H9 (cell line): ENCODE measurements around the gene FBXO10. TPM values are rescaled to one million over a fixed set of nuclear protein-coding genes. Genes with fewer than 3 reads are reported as not detected.

Source experiments
- DNase-seq: peaks from one replicate; pipeline ENCODE4 v3.0.0-alpha.2; 2017
- H2AFZ ChIP-seq: one replicate; pipeline ENCODE4 v1.6.1; 2013; ENCODE audit warnings: mild to moderate bottlenecking, low read length, control low read depth, moderate library complexity
- H2AK5ac ChIP-seq: 2 replicates; pipeline ENCODE4 v1.6.1; 2013; ENCODE audit warnings: low read length, control low read depth, mixed read lengths; ENCODE audit not compliant: insufficient read length
- H2BK120ac ChIP-seq: one replicate; pipeline ENCODE4 v1.6.1; 2013; ENCODE audit warnings: low read depth, mild to moderate bottlenecking, low read length, control low read depth, inconsistent platforms; ENCODE audit not compliant: poor library complexity, severe bottlenecking
- H2BK12ac ChIP-seq: 2 replicates; pipeline ENCODE4 v1.6.1; 2013; ENCODE audit warnings: low read length, control low read depth, mixed read lengths, low read depth; ENCODE audit not compliant: insufficient read length
- H2BK15ac ChIP-seq: 2 replicates; pipeline ENCODE4 v1.6.1; 2013; ENCODE audit warnings: low read depth, low read length, control low read depth
- H2BK20ac ChIP-seq: one replicate; pipeline ENCODE4 v1.6.1; 2013; ENCODE audit warnings: low read depth, mild to moderate bottlenecking, low read length, control low read depth, inconsistent platforms; ENCODE audit not compliant: poor library complexity, severe bottlenecking
- H2BK5ac ChIP-seq: 2 replicates; pipeline ENCODE4 v1.6.1; 2013; ENCODE audit warnings: low read length, control low read depth, mixed read lengths; ENCODE audit not compliant: insufficient read length
- H3K14ac ChIP-seq: 2 replicates; pipeline ENCODE4 v1.6.1; 2013; ENCODE audit warnings: low read length, control low read depth; ENCODE audit not compliant: insufficient read depth
- H3K18ac ChIP-seq: 2 replicates; pipeline ENCODE4 v1.6.1; 2013; ENCODE audit warnings: low read depth, mild to moderate bottlenecking, mixed read lengths, low read length, control low read depth; ENCODE audit not compliant: insufficient read length
- H3K23ac ChIP-seq: 2 replicates; pipeline ENCODE4 v1.6.1; 2013; ENCODE audit warnings: low read length, control low read depth, mixed read lengths, low read depth; ENCODE audit not compliant: insufficient read length
- H3K23me2 ChIP-seq: 2 replicates; pipeline ENCODE4 v1.6.1; 2013; ENCODE audit warnings: low read depth, mild to moderate bottlenecking, mixed read lengths, low read length, control low read depth; ENCODE audit not compliant: insufficient read length, poor library complexity, severe bottlenecking
- H3K27ac ChIP-seq: 2 replicates; pipeline ENCODE4 v1.5.1; 2013; ENCODE audit warnings: low read length, control low read depth, mixed read lengths, low read depth; ENCODE audit not compliant: insufficient read length
- H3K27me3 ChIP-seq: 2 replicates; pipeline ENCODE4 v1.6.1; 2013; ENCODE audit warnings: low read length, control low read depth, inconsistent platforms; ENCODE audit not compliant: insufficient read depth
- H3K4ac ChIP-seq: 2 replicates; pipeline ENCODE4 v1.6.1; 2013; ENCODE audit warnings: low read depth, mild to moderate bottlenecking, control low read depth, inconsistent platforms, low read length, moderate library complexity
- H3K4me1 ChIP-seq: 2 replicates; pipeline ENCODE4 v1.6.1; 2013; ENCODE audit warnings: low read length, control low read depth, inconsistent platforms; ENCODE audit not compliant: insufficient read depth
- H3K4me2 ChIP-seq: 2 replicates; pipeline ENCODE4 v1.6.1; 2013; ENCODE audit warnings: low read length, control low read depth, mixed read lengths; ENCODE audit not compliant: insufficient read length, insufficient read depth
- H3K56ac ChIP-seq: 2 replicates; pipeline ENCODE4 v1.6.1; 2013; ENCODE audit warnings: low read depth, mild to moderate bottlenecking, mixed read lengths, low read length, control low read depth; ENCODE audit not compliant: insufficient read length
- H3K79me1 ChIP-seq: 2 replicates; pipeline ENCODE4 v1.6.1; 2013; ENCODE audit warnings: low read depth, mild to moderate bottlenecking, moderate library complexity, low read length, control low read depth, inconsistent platforms; ENCODE audit not compliant: insufficient read depth, poor library complexity, severe bottlenecking
- H3K79me2 ChIP-seq: 2 replicates; pipeline ENCODE4 v1.6.1; 2013; ENCODE audit warnings: low read length, control low read depth, inconsistent platforms; ENCODE audit not compliant: insufficient read depth
- H3K9ac ChIP-seq: 2 replicates; pipeline ENCODE4 v1.6.1; 2013; ENCODE audit warnings: low read length, control low read depth, mixed read lengths; ENCODE audit not compliant: insufficient read length; ENCODE audit errors: extremely low read depth
- H3K9me3 ChIP-seq: one replicate; pipeline ENCODE4 v1.6.1; 2013; ENCODE audit warnings: low read depth, low read length, inconsistent platforms; ENCODE audit not compliant: control insufficient read depth
- H3T11ph ChIP-seq: one replicate; pipeline ENCODE4 v1.6.1; 2013; ENCODE audit warnings: mild to moderate bottlenecking, low read length, control low read depth, inconsistent platforms
- H4K20me1 ChIP-seq: one replicate; pipeline ENCODE4 v1.6.1; 2013; ENCODE audit not compliant: control insufficient read depth, insufficient read length, insufficient read depth
- H4K5ac ChIP-seq: 2 replicates; pipeline ENCODE4 v1.6.1; 2013; ENCODE audit warnings: low read depth, mild to moderate bottlenecking, mixed read lengths, low read length, control low read depth; ENCODE audit not compliant: insufficient read length
- H4K8ac ChIP-seq: replicated peaks from 2 replicates; pipeline ENCODE4 v1.6.1; 2013; ENCODE audit warnings: low read length, control low read depth, mixed read lengths, low read depth; ENCODE audit not compliant: insufficient read length
- H4K91ac ChIP-seq: 2 replicates; pipeline ENCODE4 v1.6.1; 2013; ENCODE audit warnings: low read depth, mild to moderate bottlenecking, moderate library complexity, mixed read lengths, low read length, control low read depth; ENCODE audit not compliant: insufficient read length
- H3K27ac Mint-ChIP-seq, 3 experiments: 2 replicates in 2 of 3; 3 replicates in 1 of 3; pipeline ENCODE4 v1.8.0; 2020 to 2021; ENCODE audit warnings: mixed read lengths in 3 of 3, mild to moderate bottlenecking in 1 of 3, moderate library complexity in 1 of 3
- H3K27me3 Mint-ChIP-seq: 2 replicates; pipeline ENCODE4 v1.8.0; 2021; ENCODE audit warnings: low read depth, mild to moderate bottlenecking, moderate library complexity, mixed read lengths
- H3K36me3 Mint-ChIP-seq, 3 experiments: 2 replicates in 2 of 3; 3 replicates in 1 of 3; pipeline ENCODE4 v1.8.0; 2020 to 2021; ENCODE audit warnings: low read depth in 3 of 3, mixed read lengths in 3 of 3; ENCODE audit not compliant: insufficient read depth in 1 of 3
- H3K4me1 Mint-ChIP-seq, 2 experiments: 2 replicates each; pipeline ENCODE4 v1.8.0; 2020; ENCODE audit warnings: mixed read lengths in 2 of 2
- H3K4me3 Mint-ChIP-seq, 2 experiments: 2 replicates in 1 of 2; 3 replicates in 1 of 2; pipeline ENCODE4 v1.8.0; 2020 to 2021; ENCODE audit warnings: mild to moderate bottlenecking in 2 of 2, mixed read lengths in 2 of 2, moderate library complexity in 1 of 2
- H3K9me3 Mint-ChIP-seq, 2 experiments: 2 replicates in 1 of 2; 3 replicates in 1 of 2; pipeline ENCODE4 v1.8.0; 2020; ENCODE audit warnings: mild to moderate bottlenecking in 2 of 2, mixed read lengths in 2 of 2, moderate library complexity in 1 of 2
- WGBS: extraction: QIAGEN DNeasy Blood & Tissue Kit; methylation state at CpG from one replicate; pipeline ENCODE4 v1.1.7; 2013; ENCODE audit warnings: missing lambda C conversion rate, low lambda C conversion rate, mixed read lengths; ENCODE audit not compliant: insufficient read length; ENCODE audit errors: extremely low coverage; 5-methylcytosine and 5-hydroxymethylcytosine counted together
- total RNA-seq: library from RNA; stranded (reverse); gene quantifications from 2 replicates; pipeline ENCODE4 v1.2.1, GENCODE V29; 2021
- TF ChIP-seq, protein P1 (sequence below): fragments of 200-600 bp; sonication (generic); conservative IDR thresholded peaks from 3 replicates; pipeline ENCODE4 v1.8.0; 2021; ENCODE audit warnings: antibody characterized with exemption, mild to moderate bottlenecking

FBXO10 gene
- total RNA-seq, 1 experiment from 2014 or later: 16.8 TPM

DNA sequence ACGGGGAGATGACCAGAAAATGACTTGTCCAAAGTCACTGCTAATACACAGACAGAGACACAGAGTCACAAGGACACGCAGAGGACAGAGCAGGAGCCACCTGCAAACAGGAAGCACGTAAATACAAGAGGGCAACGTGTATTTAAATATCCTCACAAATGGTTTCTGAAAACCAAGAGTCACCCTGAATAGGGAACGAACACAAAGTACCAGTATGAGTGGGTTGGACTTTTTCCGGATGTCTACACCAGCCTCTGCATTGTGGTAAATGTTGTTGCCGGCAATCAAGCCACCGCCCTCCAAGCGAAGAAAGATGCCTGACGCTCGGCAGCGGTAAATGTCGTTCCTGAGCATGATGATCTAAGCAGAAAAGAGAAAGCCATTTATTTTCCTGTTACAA is 44.5 kb downstream of the FBXO10 start:
- Mint-ChIP-seq H3K4me1 (peaks cover 0 to 3% of the 10 kb centered on the region in 2 experiments; a peak in 1 of 4 replicates), H3K27ac (peak overlapping the region in 1 of 3 experiments; percentile 48; a peak in 1 of 7 replicates), H3K27me3 (no peaks in the 10 kb centered on the region), H3K36me3 (peaks cover 4 to 37% (median 31%) of the 10 kb centered on the region in 3 experiments; a peak in 5 of 7 replicates), H3K9me3 (no peaks in the 10 kb centered on the region), H3K4me3 (no peak overlapping the region)
- no peak for DNase-seq
- Histone ChIP-seq H3K56ac (no peak overlapping the region), H4K91ac (no peak overlapping the region), H3K18ac (no peak overlapping the region), H3K14ac (no peak overlapping the region), H4K20me1 (no peaks in the 10 kb centered on the region), H3K4ac (no peak overlapping the region), H3K9ac (no peak overlapping the region), H3K9me3 (no peaks in the 10 kb centered on the region), H3K4me1 (no peaks in the 10 kb centered on the region), H3T11ph (no peak overlapping the region), H2AK5ac (no peak overlapping the region), H2BK20ac (no peak overlapping the region), H3K23me2 (no peaks in the 10 kb centered on the region), H3K27ac (no peak overlapping the region), H2AFZ (no peak overlapping the region), H3K23ac (no peak overlapping the region), H4K8ac (no peak overlapping the region), H3K27me3 (no peaks in the 10 kb centered on the region), H2BK120ac (no peak overlapping the region), H2BK15ac (no peak overlapping the region), H2BK12ac (no peak overlapping the region), H3K4me2 (no peak overlapping the region), H2BK5ac (no peak overlapping the region), H4K5ac (no peak overlapping the region), H3K79me1 (no peaks in the 10 kb centered on the region), H3K79me2 (no peaks in the 10 kb centered on the region)
- no CpG with 5 or more reads among the region's 13 CpGs for WGBS
- TF ChIP-seq, protein P1, sequence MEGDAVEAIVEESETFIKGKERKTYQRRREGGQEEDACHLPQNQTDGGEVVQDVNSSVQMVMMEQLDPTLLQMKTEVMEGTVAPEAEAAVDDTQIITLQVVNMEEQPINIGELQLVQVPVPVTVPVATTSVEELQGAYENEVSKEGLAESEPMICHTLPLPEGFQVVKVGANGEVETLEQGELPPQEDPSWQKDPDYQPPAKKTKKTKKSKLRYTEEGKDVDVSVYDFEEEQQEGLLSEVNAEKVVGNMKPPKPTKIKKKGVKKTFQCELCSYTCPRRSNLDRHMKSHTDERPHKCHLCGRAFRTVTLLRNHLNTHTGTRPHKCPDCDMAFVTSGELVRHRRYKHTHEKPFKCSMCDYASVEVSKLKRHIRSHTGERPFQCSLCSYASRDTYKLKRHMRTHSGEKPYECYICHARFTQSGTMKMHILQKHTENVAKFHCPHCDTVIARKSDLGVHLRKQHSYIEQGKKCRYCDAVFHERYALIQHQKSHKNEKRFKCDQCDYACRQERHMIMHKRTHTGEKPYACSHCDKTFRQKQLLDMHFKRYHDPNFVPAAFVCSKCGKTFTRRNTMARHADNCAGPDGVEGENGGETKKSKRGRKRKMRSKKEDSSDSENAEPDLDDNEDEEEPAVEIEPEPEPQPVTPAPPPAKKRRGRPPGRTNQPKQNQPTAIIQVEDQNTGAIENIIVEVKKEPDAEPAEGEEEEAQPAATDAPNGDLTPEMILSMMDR: no peak
